Astrocyte (in vitro differentiated cells and primary cell): ENCODE measurements around the gene TMEM50A. TPM values are rescaled to one million over a fixed set of nuclear protein-coding genes. Genes with fewer than 3 reads are reported as not detected.

Experiments
- DNase-seq: peaks from one replicate; pipeline ENCODE4 v3.0.0-alpha.2; 2010; ENCODE audit warnings: low read depth
- FAIRE-seq: peaks from 2 replicates; lab custom pipeline; 2011; peaks lifted over from hg19 to GRCh38; lab: Jason Lieb, UNC
- H2AFZ ChIP-seq: 2 replicates; pipeline ENCODE4 v1.6.0; 2012; ENCODE audit warnings: low read depth, low read length, inconsistent platforms
- H3K27ac ChIP-seq: 2 replicates; pipeline ENCODE4 v1.5.1; 2011; ENCODE audit warnings: low read depth, low read length, inconsistent platforms
- H3K27me3 ChIP-seq: 2 replicates; pipeline ENCODE4 v1.6.0; 2011; ENCODE audit warnings: low read length, inconsistent platforms; ENCODE audit not compliant: insufficient read depth
- H3K36me3 ChIP-seq: 2 replicates; pipeline ENCODE4 v1.5.1; 2011; ENCODE audit warnings: low read length, inconsistent platforms; ENCODE audit not compliant: insufficient read depth
- H3K4me1 ChIP-seq: 2 replicates; pipeline ENCODE4 v1.5.1; 2011; ENCODE audit warnings: low read length, inconsistent platforms; ENCODE audit not compliant: insufficient read depth
- H3K4me2 ChIP-seq: 2 replicates; pipeline ENCODE4 v1.6.0; 2012; ENCODE audit warnings: low read length, inconsistent platforms
- H3K4me3 ChIP-seq: 2 replicates; pipeline ENCODE4 v1.5.1; 2011; ENCODE audit warnings: low read depth, mild to moderate bottlenecking, low read length, inconsistent platforms; ENCODE audit not compliant: insufficient read depth
- H3K79me2 ChIP-seq: 2 replicates; pipeline ENCODE4 v1.6.0; 2012; ENCODE audit warnings: mild to moderate bottlenecking, low read length, inconsistent platforms; ENCODE audit not compliant: insufficient read depth
- H3K9ac ChIP-seq: 2 replicates; pipeline ENCODE4 v1.6.0; 2012; ENCODE audit warnings: mild to moderate bottlenecking, low read length, inconsistent platforms
- H3K9me3 ChIP-seq: 2 replicates; pipeline ENCODE4 v1.5.1; 2012; ENCODE audit warnings: low read depth, mild to moderate bottlenecking, low read length, inconsistent platforms; ENCODE audit not compliant: insufficient read depth
- H4K20me1 ChIP-seq: 2 replicates; pipeline ENCODE4 v1.6.0; 2012; ENCODE audit warnings: low read length, inconsistent platforms; ENCODE audit not compliant: insufficient read depth
- H3K27ac Mint-ChIP-seq: one replicate; pipeline ENCODE4 v1.8.0; 2021; ENCODE audit warnings: mild to moderate bottlenecking, mixed read lengths; ENCODE audit not compliant: unreplicated experiment
- H3K27me3 Mint-ChIP-seq: one replicate; pipeline ENCODE4 v1.8.0; 2021; ENCODE audit warnings: low read depth, mixed read lengths; ENCODE audit not compliant: unreplicated experiment
- H3K36me3 Mint-ChIP-seq: one replicate; pipeline ENCODE4 v1.8.0; 2021; ENCODE audit warnings: low read depth, mixed read lengths; ENCODE audit not compliant: unreplicated experiment
- H3K4me1 Mint-ChIP-seq: one replicate; pipeline ENCODE4 v1.8.0; 2021; ENCODE audit warnings: low read depth, mixed read lengths; ENCODE audit not compliant: unreplicated experiment
- H3K4me3 Mint-ChIP-seq: one replicate; pipeline ENCODE4 v1.8.0; 2021; ENCODE audit warnings: mild to moderate bottlenecking, moderate library complexity, mixed read lengths; ENCODE audit not compliant: unreplicated experiment
- H3K9me3 Mint-ChIP-seq: one replicate; pipeline ENCODE4 v1.8.0; 2021; ENCODE audit warnings: mild to moderate bottlenecking, mixed read lengths; ENCODE audit not compliant: unreplicated experiment
- EZH2 ChIP-seq: IDR thresholded peaks from 2 replicates; pipeline ENCODE4 v1.6.1; 2012; ENCODE audit warnings: mild to moderate bottlenecking, low read length, inconsistent platforms; ENCODE audit not compliant: insufficient read depth
- total RNA-seq: library from RNA; stranded (reverse); gene quantifications from 2 replicates; pipeline ENCODE4 v1.2.1, GENCODE V29; 2021
- TF ChIP-seq, protein P1 (sequence below): IDR thresholded peaks from 2 replicates; pipeline ENCODE4 v1.5.1; 2011; ENCODE audit warnings: low read depth, mild to moderate bottlenecking, inconsistent platforms, low read length, moderate library complexity; ENCODE audit not compliant: insufficient read depth

The TMEM50A gene
- total RNA-seq, 1 donor from 2014 or later, result 175 TPM

DNA sequence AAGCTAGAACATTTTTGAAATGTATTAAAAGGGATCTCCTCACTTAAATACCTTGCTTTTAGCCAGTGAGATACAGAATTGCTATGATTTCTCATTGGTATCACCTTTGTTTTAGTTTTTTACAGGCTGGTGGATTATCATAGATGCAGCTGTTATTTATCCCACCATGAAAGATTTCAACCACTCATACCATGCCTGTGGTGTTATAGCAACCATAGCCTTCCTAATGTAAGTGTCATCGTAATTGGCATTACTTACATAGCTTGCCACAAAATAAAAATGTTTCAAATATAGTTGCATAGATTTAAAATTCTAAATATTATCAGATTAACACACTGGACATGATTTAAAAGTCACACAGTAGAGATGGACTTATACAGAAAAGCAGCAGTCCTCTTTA, 4.7 kb downstream of the TMEM50A start:
- no peaks in the 10 kb centered on the region for H3K27me3 Mint-ChIP-seq
- Histone ChIP-seq H3K4me3 (no peak overlapping the region), H3K4me2 (no peak overlapping the region), H4K20me1 (peaks cover 34% of the 10 kb centered on the region), H2AFZ (no peak overlapping the region), H3K9me3 (no peaks in the 10 kb centered on the region), H3K79me2 (peaks cover 77% of the 10 kb centered on the region), H3K27ac (no peak overlapping the region), H3K36me3 (no peaks in the 10 kb centered on the region), H3K27me3 (no peaks in the 10 kb centered on the region), H3K9ac (no peak overlapping the region), H3K4me1 (peaks cover 8% of the 10 kb centered on the region)
- DNase-seq (no peak), FAIRE-seq (no peak)
- no peak overlapping the region for H3K4me3 Mint-ChIP-seq
- peaks cover 6% of the 10 kb centered on the region for H3K36me3 Mint-ChIP-seq
- TF ChIP-seq, protein P1, sequence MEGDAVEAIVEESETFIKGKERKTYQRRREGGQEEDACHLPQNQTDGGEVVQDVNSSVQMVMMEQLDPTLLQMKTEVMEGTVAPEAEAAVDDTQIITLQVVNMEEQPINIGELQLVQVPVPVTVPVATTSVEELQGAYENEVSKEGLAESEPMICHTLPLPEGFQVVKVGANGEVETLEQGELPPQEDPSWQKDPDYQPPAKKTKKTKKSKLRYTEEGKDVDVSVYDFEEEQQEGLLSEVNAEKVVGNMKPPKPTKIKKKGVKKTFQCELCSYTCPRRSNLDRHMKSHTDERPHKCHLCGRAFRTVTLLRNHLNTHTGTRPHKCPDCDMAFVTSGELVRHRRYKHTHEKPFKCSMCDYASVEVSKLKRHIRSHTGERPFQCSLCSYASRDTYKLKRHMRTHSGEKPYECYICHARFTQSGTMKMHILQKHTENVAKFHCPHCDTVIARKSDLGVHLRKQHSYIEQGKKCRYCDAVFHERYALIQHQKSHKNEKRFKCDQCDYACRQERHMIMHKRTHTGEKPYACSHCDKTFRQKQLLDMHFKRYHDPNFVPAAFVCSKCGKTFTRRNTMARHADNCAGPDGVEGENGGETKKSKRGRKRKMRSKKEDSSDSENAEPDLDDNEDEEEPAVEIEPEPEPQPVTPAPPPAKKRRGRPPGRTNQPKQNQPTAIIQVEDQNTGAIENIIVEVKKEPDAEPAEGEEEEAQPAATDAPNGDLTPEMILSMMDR, result no peak
- TF ChIP-seq EZH2, result no peak
- no peak overlapping the region for H3K27ac Mint-ChIP-seq
- no peaks in the 10 kb centered on the region for H3K9me3 Mint-ChIP-seq
- peaks cover 21% of the 10 kb centered on the region for H3K4me1 Mint-ChIP-seq

DNA sequence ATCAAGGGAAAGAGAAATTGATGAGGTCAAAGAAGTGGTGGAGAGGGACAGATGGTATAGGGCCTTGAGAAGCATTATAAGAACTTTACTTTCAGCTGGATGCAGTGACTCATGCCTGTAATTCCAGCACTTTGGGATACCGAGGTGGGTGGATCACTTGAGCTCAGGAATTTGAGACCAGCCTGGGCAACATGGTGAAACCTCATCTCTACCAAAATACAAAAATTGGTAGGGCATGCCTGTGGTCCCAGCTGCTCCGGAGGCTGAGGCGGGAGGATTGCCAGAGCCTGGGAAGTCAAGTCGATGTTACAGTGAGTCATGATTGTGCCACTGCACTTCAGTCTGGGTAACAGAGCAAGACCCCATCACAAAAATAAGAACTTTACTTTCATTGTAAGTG, 5.7 kb downstream of the TMEM50A start:
- Histone ChIP-seq H2AFZ (no peak overlapping the region), H3K4me3 (no peak overlapping the region), H3K9ac (peak overlapping the region; percentile 3), H3K36me3 (no peaks in the 10 kb centered on the region), H4K20me1 (peaks cover 36% of the 10 kb centered on the region), H3K27me3 (no peaks in the 10 kb centered on the region), H3K27ac (peak overlapping the region; percentile 55), H3K9me3 (no peaks in the 10 kb centered on the region), H3K4me2 (peak overlapping the region; percentile 73), H3K79me2 (peaks cover 73% of the 10 kb centered on the region), H3K4me1 (peaks cover 8% of the 10 kb centered on the region)
- Mint-ChIP-seq H3K36me3 (peaks cover 9% of the 10 kb centered on the region), H3K27me3 (no peaks in the 10 kb centered on the region), H3K4me3 (peak overlapping the region; percentile 63), H3K4me1 (peaks cover 21% of the 10 kb centered on the region), H3K9me3 (no peaks in the 10 kb centered on the region), H3K27ac (peak overlapping the region; percentile 54)
- TF ChIP-seq, protein P1, result no peak
- TF ChIP-seq EZH2, result no peak
- peak; percentile 90 for DNase-seq
- peak; percentile 79 for FAIRE-seq

DNA sequence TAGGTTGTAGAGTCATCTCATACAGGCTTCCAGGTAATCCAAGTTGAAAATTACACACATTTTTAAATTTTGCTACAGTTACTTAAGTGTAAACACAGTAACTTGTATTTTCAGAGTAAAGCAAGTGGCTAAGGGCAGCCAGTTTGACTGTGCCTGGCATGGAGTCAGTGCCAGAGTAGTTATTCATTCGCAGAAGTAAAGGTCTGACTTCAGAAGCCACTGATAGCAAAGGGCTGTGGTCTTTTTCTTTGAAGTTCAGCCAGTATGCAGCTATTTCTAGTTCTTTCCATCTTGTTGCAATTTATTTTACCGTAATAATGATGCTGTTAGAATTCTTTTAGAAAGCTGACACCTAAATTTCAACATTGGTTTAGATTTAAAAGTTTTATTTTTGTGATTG, 9.4 kb downstream of the TMEM50A start:
- Mint-ChIP-seq H3K27me3 (no peaks in the 10 kb centered on the region), H3K4me1 (peaks cover 18% of the 10 kb centered on the region), H3K9me3 (no peaks in the 10 kb centered on the region), H3K4me3 (no peak overlapping the region), H3K27ac (no peak overlapping the region), H3K36me3 (peaks cover 11% of the 10 kb centered on the region)
- Histone ChIP-seq H2AFZ (no peak overlapping the region), H3K4me1 (peaks cover 8% of the 10 kb centered on the region), H3K4me3 (no peak overlapping the region), H3K4me2 (no peak overlapping the region), H3K27ac (no peak overlapping the region), H3K9me3 (no peaks in the 10 kb centered on the region), H3K36me3 (no peaks in the 10 kb centered on the region), H3K79me2 (peaks cover 45% of the 10 kb centered on the region), H4K20me1 (peaks cover 24% of the 10 kb centered on the region), H3K27me3 (no peaks in the 10 kb centered on the region), H3K9ac (no peak overlapping the region)
- TF ChIP-seq EZH2, result no peak
- TF ChIP-seq, protein P1, result no peak
- no peak for DNase-seq
- FAIRE-seq, result no peak
